Measurements from ENCODE around the gene OSER1.

Gene OSER1

DNA sequence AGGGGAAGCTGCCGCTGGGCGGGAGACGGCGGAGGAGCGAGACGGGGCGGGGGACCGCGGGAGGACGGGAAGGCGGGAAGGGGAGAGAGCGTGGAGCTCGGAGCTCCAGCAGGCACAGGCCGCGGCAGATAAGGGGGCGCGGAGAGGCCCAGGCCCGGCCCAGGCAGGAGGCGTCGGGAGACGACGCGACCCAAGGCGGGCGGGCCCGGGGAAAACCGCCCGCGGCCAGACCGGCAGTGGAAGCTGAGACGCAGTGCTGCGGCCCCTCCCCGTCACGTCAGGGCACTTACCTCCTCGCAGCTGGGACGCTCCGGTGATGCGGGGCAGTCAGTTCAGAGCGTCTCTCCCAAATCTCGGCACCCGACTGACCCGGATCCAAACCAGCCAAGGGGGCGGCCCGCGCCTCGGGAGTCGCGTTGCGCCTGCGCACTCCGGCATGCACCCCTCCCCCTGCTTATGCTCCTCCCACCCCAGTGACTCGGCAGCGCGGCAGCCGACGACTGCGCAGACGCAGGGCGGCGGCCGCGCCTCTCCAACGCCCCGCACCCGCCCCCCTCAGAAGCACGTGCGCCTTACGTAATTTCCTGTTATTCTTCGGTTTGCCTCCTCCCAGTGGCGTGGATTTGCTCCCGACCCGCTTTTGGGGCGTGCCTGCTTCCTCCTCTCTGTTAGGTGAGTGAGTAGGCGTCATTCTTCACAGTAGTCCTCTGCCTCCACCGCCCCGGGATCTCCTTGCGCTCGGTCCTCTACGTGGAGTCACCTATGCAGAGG is at the start of gene OSER1:
OSER1 (minus strand) TSS at position 366 of the 771 bp plus-strand sequence. CDS start 3,814 bp downstream, outside the sequence.
- H2AFZ ChIP-seq (ENCODE audit: low read depth): peak within 1 kb of the TSS; percentile 71
- H3K4me3 ChIP-seq (IDR thresholded peaks at IDR 0.05; ENCODE audit: insufficient read depth, low read depth, low read length): peak within 1 kb of the TSS; percentile 37
- H3K27me3 ChIP-seq (ENCODE audit: insufficient read depth, low read depth): no peaks in the 10 kb centered on the region
- H3K4me2 ChIP-seq: peak within 1 kb of the TSS; percentile 91
- 0 out of 2 replicates have a peak, but pooled peaks cover 4% of the 10 kb centered on the region for H4K20me1 ChIP-seq (ENCODE audit: insufficient read depth)
- peaks cover 44% of the 10 kb centered on the region for H3K79me2 ChIP-seq (ENCODE audit: insufficient read depth, low read depth)
- H3K4me1 ChIP-seq (ENCODE audit: low read depth, poor library complexity, severe bottlenecking): peaks cover 46% of the 10 kb centered on the region
- H3K9ac ChIP-seq: peak within 1 kb of the TSS; percentile 92
- H3K27ac ChIP-seq: peak within 1 kb of the TSS; percentile 90
- H3K36me3 ChIP-seq (ENCODE audit: insufficient read depth): no peaks in the 10 kb centered on the region
- TF ChIP-seq, protein P1, sequence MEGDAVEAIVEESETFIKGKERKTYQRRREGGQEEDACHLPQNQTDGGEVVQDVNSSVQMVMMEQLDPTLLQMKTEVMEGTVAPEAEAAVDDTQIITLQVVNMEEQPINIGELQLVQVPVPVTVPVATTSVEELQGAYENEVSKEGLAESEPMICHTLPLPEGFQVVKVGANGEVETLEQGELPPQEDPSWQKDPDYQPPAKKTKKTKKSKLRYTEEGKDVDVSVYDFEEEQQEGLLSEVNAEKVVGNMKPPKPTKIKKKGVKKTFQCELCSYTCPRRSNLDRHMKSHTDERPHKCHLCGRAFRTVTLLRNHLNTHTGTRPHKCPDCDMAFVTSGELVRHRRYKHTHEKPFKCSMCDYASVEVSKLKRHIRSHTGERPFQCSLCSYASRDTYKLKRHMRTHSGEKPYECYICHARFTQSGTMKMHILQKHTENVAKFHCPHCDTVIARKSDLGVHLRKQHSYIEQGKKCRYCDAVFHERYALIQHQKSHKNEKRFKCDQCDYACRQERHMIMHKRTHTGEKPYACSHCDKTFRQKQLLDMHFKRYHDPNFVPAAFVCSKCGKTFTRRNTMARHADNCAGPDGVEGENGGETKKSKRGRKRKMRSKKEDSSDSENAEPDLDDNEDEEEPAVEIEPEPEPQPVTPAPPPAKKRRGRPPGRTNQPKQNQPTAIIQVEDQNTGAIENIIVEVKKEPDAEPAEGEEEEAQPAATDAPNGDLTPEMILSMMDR (conservative IDR thresholded peaks at IDR 0.05; ENCODE audit: low read depth, low read length): no peak

DNA sequence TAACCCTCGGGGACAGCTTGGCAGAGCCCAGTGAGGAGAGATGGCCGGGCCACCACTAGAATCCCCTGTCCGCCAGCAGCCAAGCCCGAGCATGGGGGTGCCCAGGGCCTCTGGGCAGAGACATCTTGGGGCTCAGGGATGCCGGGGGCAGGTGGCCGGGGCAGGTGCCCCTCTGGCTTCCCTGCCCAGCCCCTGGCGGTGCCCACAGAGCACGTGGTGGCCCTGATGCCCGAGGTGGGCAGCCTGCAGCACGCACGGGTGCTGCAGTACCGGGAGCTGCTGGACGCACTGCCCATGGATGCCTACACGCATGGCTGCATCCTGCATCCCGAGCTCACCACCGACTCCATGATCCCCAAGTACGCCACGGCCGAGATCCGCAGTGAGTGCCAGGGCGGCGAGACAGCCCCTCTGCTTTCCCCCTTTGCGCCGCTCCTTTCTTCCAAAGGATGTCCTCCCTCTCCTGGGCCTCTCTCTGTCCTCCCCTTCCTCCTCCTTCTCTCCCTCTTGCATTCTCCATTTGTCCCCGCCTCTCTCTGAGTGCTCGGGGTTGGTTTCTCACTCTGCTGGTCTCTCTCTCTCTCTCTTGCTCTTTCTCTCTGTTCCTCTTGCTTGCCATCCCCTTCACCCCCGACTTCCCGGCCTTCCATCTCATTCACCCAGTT is 47.8 kb upstream of the OSER1 start:
- Histone ChIP-seq H3K27me3 (ENCODE audit: insufficient read depth, low read depth) (no peaks in the 10 kb centered on the region), H2AFZ (ENCODE audit: low read depth) (no peak overlapping the region), H4K20me1 (ENCODE audit: insufficient read depth) (no peaks in the 10 kb centered on the region), H3K36me3 (ENCODE audit: insufficient read depth) (no peaks in the 10 kb centered on the region), H3K79me2 (ENCODE audit: insufficient read depth, low read depth) (no peaks in the 10 kb centered on the region), H3K4me3 (IDR thresholded peaks at IDR 0.05; ENCODE audit: insufficient read depth, low read depth, low read length) (no peak overlapping the region), H3K27ac (no peak overlapping the region), H3K9ac (no peak overlapping the region), H3K4me1 (ENCODE audit: low read depth, poor library complexity, severe bottlenecking) (no peaks in the 10 kb centered on the region), H3K4me2 (no peak overlapping the region)
- TF ChIP-seq, protein P1 (conservative IDR thresholded peaks at IDR 0.05; ENCODE audit: low read depth, low read length): no peak

DNA sequence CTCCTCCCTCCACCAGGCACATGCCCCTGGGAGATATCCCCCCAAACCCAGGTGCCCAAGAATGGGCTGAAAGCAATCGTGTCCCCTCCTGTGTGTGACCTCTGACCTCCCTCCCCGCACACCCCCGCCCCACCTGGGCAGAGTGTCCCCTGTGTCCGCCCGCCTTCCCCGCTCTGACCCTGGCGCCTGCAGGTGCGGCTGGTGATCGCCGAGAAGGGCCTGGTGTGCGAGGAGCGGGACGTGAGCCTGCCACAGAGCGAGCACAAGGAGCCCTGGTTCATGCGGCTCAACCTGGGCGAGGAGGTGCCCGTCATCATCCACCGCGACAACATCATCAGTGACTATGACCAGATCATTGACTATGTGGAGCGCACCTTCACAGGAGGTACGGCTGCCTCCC is 46.4 kb upstream of the OSER1 start:
- TF ChIP-seq, protein P1 (conservative IDR thresholded peaks at IDR 0.05; ENCODE audit: low read depth, low read length): no peak
- no peaks in the 10 kb centered on the region for H3K36me3 ChIP-seq (ENCODE audit: insufficient read depth)
- H3K4me1 ChIP-seq (ENCODE audit: low read depth, poor library complexity, severe bottlenecking): no peaks in the 10 kb centered on the region
- H3K4me2 ChIP-seq: no peak overlapping the region
- H3K9ac ChIP-seq: no peak overlapping the region
- no peak overlapping the region for H2AFZ ChIP-seq (ENCODE audit: low read depth)
- H3K4me3 ChIP-seq (IDR thresholded peaks at IDR 0.05; ENCODE audit: insufficient read depth, low read depth, low read length): no peak overlapping the region
- no peaks in the 10 kb centered on the region for H3K79me2 ChIP-seq (ENCODE audit: insufficient read depth, low read depth)
- H4K20me1 ChIP-seq (ENCODE audit: insufficient read depth): no peaks in the 10 kb centered on the region
- H3K27ac ChIP-seq: no peak overlapping the region
- no peaks in the 10 kb centered on the region for H3K27me3 ChIP-seq (ENCODE audit: insufficient read depth, low read depth)

DNA sequence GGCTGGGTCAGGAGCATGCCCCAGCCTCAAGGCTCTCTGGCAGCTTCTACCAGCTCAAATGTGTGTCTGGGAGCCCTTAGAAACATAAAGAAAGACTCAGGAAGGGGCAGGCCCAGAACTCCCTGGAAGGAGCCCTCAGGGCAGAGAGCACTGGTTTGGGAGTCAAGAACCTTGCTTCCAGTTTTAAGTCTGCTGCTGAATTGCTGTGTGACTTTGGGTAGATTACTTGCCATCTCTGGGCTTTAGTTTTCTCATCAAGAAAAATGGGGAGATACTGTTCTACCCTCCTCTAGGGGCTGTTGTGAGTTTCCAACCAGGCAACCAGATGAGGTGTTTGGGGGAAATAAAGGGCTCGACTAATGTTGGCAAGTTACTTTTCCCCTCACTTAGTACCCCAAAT is 45.4 kb upstream of the OSER1 start:
- Histone ChIP-seq H2AFZ (ENCODE audit: low read depth) (no peak overlapping the region), H4K20me1 (ENCODE audit: insufficient read depth) (no peaks in the 10 kb centered on the region), H3K27me3 (ENCODE audit: insufficient read depth, low read depth) (no peaks in the 10 kb centered on the region), H3K79me2 (ENCODE audit: insufficient read depth, low read depth) (no peaks in the 10 kb centered on the region), H3K9ac (no peak overlapping the region), H3K27ac (no peak overlapping the region), H3K4me3 (IDR thresholded peaks at IDR 0.05; ENCODE audit: insufficient read depth, low read depth, low read length) (no peak overlapping the region), H3K36me3 (ENCODE audit: insufficient read depth) (no peaks in the 10 kb centered on the region), H3K4me1 (ENCODE audit: low read depth, poor library complexity, severe bottlenecking) (no peaks in the 10 kb centered on the region), H3K4me2 (no peak overlapping the region)
- TF ChIP-seq, protein P1 (conservative IDR thresholded peaks at IDR 0.05; ENCODE audit: low read depth, low read length): no peak
